NB4 (cell line): ENCODE data around the gene RUFY3.

Experiments
- DNase-seq: peaks from one replicate; pipeline ENCODE4 v3.0.0; 2010; ENCODE audit warnings: low read depth
- H3K4me3 ChIP-seq: one replicate; pipeline ENCODE4 v1.5.1; 2011; ENCODE audit warnings: mild to moderate bottlenecking, low read depth, low read length, moderate library complexity
- CTCF ChIP-seq: IDR thresholded peaks from one replicate; pipeline ENCODE4 v1.5.1; 2012; ENCODE audit warnings: low read depth, low read length
- MAX ChIP-seq: IDR thresholded peaks from 2 replicates; pipeline ENCODE4 v1.6.1; 2011; ENCODE audit warnings: low read depth, low read length
- MYC ChIP-seq: IDR thresholded peaks from 2 replicates; pipeline ENCODE4 v1.6.1; 2011; ENCODE audit warnings: low read depth, low read length
- POLR2A ChIP-seq: IDR thresholded peaks from 2 replicates; pipeline ENCODE4 v1.6.1; 2011; ENCODE audit warnings: mild to moderate bottlenecking; ENCODE audit not compliant: insufficient read length; ENCODE audit errors: extremely low read depth

RUFY3 gene

GRCh38 chr4:70754990-70755688 is 33.4 kb downstream of the RUFY3 start:
- TF ChIP-seq MYC (no peak), POLR2A (no peak), MAX (no peak), CTCF (no peak)
- H3K4me3 ChIP-seq = no peak overlapping the region
- no peak for DNase-seq

DNA sequence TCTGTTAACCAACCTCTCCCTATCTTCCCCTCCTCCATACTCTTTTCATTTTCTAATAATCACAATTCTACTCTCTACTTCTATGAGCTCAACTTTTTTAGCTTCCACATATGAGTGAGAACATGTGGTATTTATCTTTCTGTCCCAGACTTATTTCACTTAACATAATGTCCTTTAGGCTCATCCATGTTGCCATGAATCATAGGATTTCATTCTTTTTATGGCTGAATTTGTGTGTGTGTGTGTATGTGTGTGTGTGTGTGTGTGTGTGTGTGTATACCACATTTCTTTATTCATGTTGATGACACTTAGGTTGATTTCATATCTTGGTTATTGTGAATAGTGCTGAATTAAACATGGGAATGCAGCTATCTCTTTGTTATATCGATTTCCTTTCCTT is 37.4 kb downstream of the RUFY3 start:
- DNase-seq = no peak
- H3K4me3 ChIP-seq = no peak overlapping the region
- TF ChIP-seq POLR2A = no peak
- TF ChIP-seq MAX = no peak
- TF ChIP-seq MYC = no peak
- no peak for TF ChIP-seq CTCF

DNA sequence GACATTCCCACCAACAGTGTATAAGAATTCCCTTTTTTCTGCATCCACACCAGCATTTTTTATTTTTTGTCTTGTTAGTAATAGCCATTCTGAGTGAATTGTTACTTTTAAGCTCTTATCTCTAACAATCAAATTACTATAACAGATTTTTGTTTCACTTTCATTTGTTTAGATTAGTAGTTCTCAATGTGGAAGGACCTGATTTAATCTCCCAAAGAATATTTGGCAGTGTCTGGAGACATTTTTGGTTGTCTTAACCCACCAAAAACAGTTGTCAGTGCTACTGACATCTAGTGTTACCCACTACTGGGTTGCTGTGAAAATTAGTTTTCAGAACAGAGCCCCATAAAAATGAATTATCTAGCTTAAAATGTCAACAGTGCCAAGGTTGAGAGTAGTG is 37.9 kb downstream of the RUFY3 start:
- no peak for DNase-seq
- TF ChIP-seq CTCF = no peak
- TF ChIP-seq POLR2A = no peak
- TF ChIP-seq MYC = no peak
- no peak for TF ChIP-seq MAX

GRCh38 chr4:70760662-70761061 is 38.9 kb downstream of the RUFY3 start:
- TF ChIP-seq MAX (no peak), CTCF (no peak), POLR2A (no peak), MYC (no peak)
- H3K4me3 ChIP-seq = no peak overlapping the region
- no peak for DNase-seq

More for the DNA sequence above, 37.9 kb downstream of the RUFY3 start:
- no peak overlapping the region for H3K4me3 ChIP-seq

DNA sequence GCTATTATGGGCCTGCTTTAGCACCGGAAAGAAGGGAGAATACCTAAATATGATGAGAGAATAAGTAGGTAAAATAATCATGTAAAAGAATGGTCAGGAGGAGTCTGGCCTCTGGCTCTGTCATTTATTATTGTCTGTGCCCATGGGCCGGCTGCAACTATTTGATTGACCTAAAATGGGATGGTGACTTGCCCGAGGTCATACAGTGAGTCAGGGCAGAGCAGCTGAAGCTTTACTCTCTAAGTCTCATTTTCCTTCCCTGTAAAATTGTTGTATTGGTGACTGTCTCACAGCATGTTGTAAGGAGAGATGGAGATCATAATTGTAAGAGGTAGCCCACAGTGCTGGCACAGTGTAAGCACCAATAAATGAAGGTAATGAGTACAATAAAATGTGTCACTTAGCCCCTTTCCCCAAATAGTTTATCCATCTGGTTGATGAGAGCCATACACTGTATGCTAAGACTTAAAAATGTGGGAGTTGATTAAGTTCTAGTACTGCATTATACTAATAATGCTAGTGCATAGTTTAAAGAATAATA is 39.6 kb downstream of the RUFY3 start:
- no peak overlapping the region for H3K4me3 ChIP-seq
- TF ChIP-seq MYC (no peak), POLR2A (no peak), MAX (no peak), CTCF (no peak)
- no peak for DNase-seq

DNA sequence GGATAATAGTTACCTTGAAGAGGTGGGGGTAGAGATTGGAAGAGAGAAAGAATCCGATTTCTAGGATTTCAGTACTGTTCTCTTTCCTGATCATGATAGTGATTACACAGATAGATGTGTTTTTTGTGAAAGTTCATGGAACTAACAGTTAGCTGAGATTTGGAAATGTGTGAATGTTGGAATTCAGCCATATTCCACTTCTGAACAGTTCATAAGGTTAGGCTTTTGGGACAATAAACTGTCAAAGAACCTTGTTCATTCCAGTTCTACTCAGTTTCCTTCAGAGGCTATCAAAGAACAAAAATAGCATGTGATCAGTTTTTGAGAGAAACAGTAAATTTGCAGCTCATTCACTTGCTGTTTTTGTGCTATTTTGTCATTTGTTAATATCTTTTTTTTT is 43.6 kb downstream of the RUFY3 start:
- no peak for TF ChIP-seq MYC
- TF ChIP-seq POLR2A = no peak
- no peak for TF ChIP-seq CTCF
- no peak for TF ChIP-seq MAX

More for the DNA sequence above, 43.6 kb downstream of the RUFY3 start:
- no peak for DNase-seq
- no peak overlapping the region for H3K4me3 ChIP-seq
